DOHH2 (cell line): ENCODE measurements around the gene TRPC4AP.

ENCODE experiments used
- CTCF ChIP-seq: fragments of 200-600 bp; sonication (generic); IDR thresholded peaks from one replicate; pipeline ENCODE4 v1.5.1; 2014; ENCODE audit warnings: antibody characterized with exemption, mild to moderate bottlenecking, low read depth, low read length; ENCODE audit not compliant: poor library complexity, severe bottlenecking
- EZH2phosphoT487 ChIP-seq: fragments of 200-600 bp; sonication (generic); IDR thresholded peaks from 2 replicates; pipeline ENCODE4 v1.6.1; 2017; ENCODE audit warnings: borderline replicate concordance, mild to moderate bottlenecking, antibody characterized with exemption, low read length, moderate library complexity, mixed read lengths

- no peak for TF ChIP-seq CTCF
- no peak for TF ChIP-seq EZH2phosphoT487
Measured at GRCh38 chr20:35087791-35088190, 4.8 kb downstream of the TRPC4AP start.
